Measurements from ENCODE around the gene NDUFA8.
"Not testable (repeated sequence)": the region's sequence is repeated elsewhere in the genome, so short reads cannot be mapped to it uniquely, and the experiment has no call there.

Gene NDUFA8

GRCh38 chr9:122120316-122121071 is 39.1 kb downstream of the NDUFA8 start:
- Histone ChIP-seq H3K4me1 (ENCODE audit: insufficient read depth, low read length) (peaks cover 13% of the 10 kb centered on the region), H3K36me3 (ENCODE audit: insufficient read depth, low read length) (no peaks in the 10 kb centered on the region), H3K27me3 (ENCODE audit: insufficient read depth, low read length) (peaks cover 6% of the 10 kb centered on the region), H3K4me3 (ENCODE audit: low read length) (no peak overlapping the region), H3K9me3 (ENCODE audit: low read length) (no peaks in the 10 kb centered on the region), H2AFZ (ENCODE audit: low read depth, low read length) (no peak overlapping the region)

- Histone ChIP-seq H2AFZ (ENCODE audit: low read depth, low read length) (no peak overlapping the region), H3K36me3 (ENCODE audit: insufficient read depth, low read length) (no peaks in the 10 kb centered on the region), H3K4me3 (ENCODE audit: low read length) (no peak overlapping the region), H3K27me3 (ENCODE audit: insufficient read depth, low read length) (peaks cover 5% of the 10 kb centered on the region), H3K9me3 (ENCODE audit: low read length) (no peaks in the 10 kb centered on the region), H3K4me1 (ENCODE audit: insufficient read depth, low read length) (peaks cover 10% of the 10 kb centered on the region)
Observed at GRCh38 chr9:122119721-122120120, 39.9 kb downstream of the NDUFA8 start.

- peaks cover 10% of the 10 kb centered on the region for H3K4me1 ChIP-seq (ENCODE audit: insufficient read depth, low read length)
- H2AFZ ChIP-seq (ENCODE audit: low read depth, low read length): no peak overlapping the region
- peaks cover 3% of the 10 kb centered on the region for H3K27me3 ChIP-seq (ENCODE audit: insufficient read depth, low read length)
- no peak overlapping the region for H3K4me3 ChIP-seq (ENCODE audit: low read length)
- H3K36me3 ChIP-seq (ENCODE audit: insufficient read depth, low read length): no peaks in the 10 kb centered on the region
- no peaks in the 10 kb centered on the region for H3K9me3 ChIP-seq (ENCODE audit: low read length)
Observed at GRCh38 chr9:122119166-122119521, 40.4 kb downstream of the NDUFA8 start.

GRCh38 chr9:122118343-122119165 is 41.0 kb downstream of the NDUFA8 start:
- Histone ChIP-seq H3K4me1 (ENCODE audit: insufficient read depth, low read length) (peaks cover 12% of the 10 kb centered on the region), H3K27me3 (ENCODE audit: insufficient read depth, low read length) (peaks cover 2% of the 10 kb centered on the region), H3K36me3 (ENCODE audit: insufficient read depth, low read length) (no peaks in the 10 kb centered on the region), H2AFZ (ENCODE audit: low read depth, low read length) (no peak overlapping the region), H3K9me3 (ENCODE audit: low read length) (no peaks in the 10 kb centered on the region), H3K4me3 (ENCODE audit: low read length) (no peak overlapping the region)

- H3K36me3 ChIP-seq (ENCODE audit: insufficient read depth, low read length); H2AFZ ChIP-seq (ENCODE audit: low read depth, low read length); H3K9me3 ChIP-seq (ENCODE audit: low read length); H3K4me3 ChIP-seq (ENCODE audit: low read length); H3K27me3 ChIP-seq (ENCODE audit: insufficient read depth, low read length): not testable (repeated sequence)
- H3K4me1 ChIP-seq (ENCODE audit: insufficient read depth, low read length): peaks cover 16% of the 10 kb centered on the region
Observed at GRCh38 chr9:122117241-122117640, 42.3 kb downstream of the NDUFA8 start.

- no peaks in the 10 kb centered on the region for H3K36me3 ChIP-seq (ENCODE audit: insufficient read depth, low read length)
- peaks cover 2% of the 10 kb centered on the region for H3K27me3 ChIP-seq (ENCODE audit: insufficient read depth, low read length)
- peaks cover 16% of the 10 kb centered on the region for H3K4me1 ChIP-seq (ENCODE audit: insufficient read depth, low read length)
- H2AFZ ChIP-seq (ENCODE audit: low read depth, low read length): no peak overlapping the region
- no peaks in the 10 kb centered on the region for H3K9me3 ChIP-seq (ENCODE audit: low read length)
- no peak overlapping the region for H3K4me3 ChIP-seq (ENCODE audit: low read length)
Observed at GRCh38 chr9:122116448-122117173, 43.0 kb downstream of the NDUFA8 start.

GRCh38 chr9:122116040-122116439 is 43.5 kb downstream of the NDUFA8 start:
- H3K36me3 ChIP-seq (ENCODE audit: insufficient read depth, low read length): no peaks in the 10 kb centered on the region
- peaks cover 16% of the 10 kb centered on the region for H3K4me1 ChIP-seq (ENCODE audit: insufficient read depth, low read length)
- no peak overlapping the region for H2AFZ ChIP-seq (ENCODE audit: low read depth, low read length)
- peaks cover 2% of the 10 kb centered on the region for H3K27me3 ChIP-seq (ENCODE audit: insufficient read depth, low read length)
- no peak overlapping the region for H3K4me3 ChIP-seq (ENCODE audit: low read length)
- H3K9me3 ChIP-seq (ENCODE audit: low read length): no peaks in the 10 kb centered on the region

GRCh38 chr9:122115176-122116035 is 44.2 kb downstream of the NDUFA8 start:
- Histone ChIP-seq H3K36me3 (ENCODE audit: insufficient read depth, low read length) (no peaks in the 10 kb centered on the region), H3K4me3 (ENCODE audit: low read length) (no peak overlapping the region), H3K9me3 (ENCODE audit: low read length) (no peaks in the 10 kb centered on the region), H2AFZ (ENCODE audit: low read depth, low read length) (no peak overlapping the region), H3K4me1 (ENCODE audit: insufficient read depth, low read length) (peaks cover 16% of the 10 kb centered on the region), H3K27me3 (ENCODE audit: insufficient read depth, low read length) (peaks cover 2% of the 10 kb centered on the region)

- no peak overlapping the region for H2AFZ ChIP-seq (ENCODE audit: low read depth, low read length)
- peaks cover 2% of the 10 kb centered on the region for H3K27me3 ChIP-seq (ENCODE audit: insufficient read depth, low read length)
- H3K9me3 ChIP-seq (ENCODE audit: low read length): no peaks in the 10 kb centered on the region
- H3K4me1 ChIP-seq (ENCODE audit: insufficient read depth, low read length): peaks cover 16% of the 10 kb centered on the region
- H3K36me3 ChIP-seq (ENCODE audit: insufficient read depth, low read length): no peaks in the 10 kb centered on the region
- no peak overlapping the region for H3K4me3 ChIP-seq (ENCODE audit: low read length)
Observed at GRCh38 chr9:122113574-122113973, 46.0 kb downstream of the NDUFA8 start.

GRCh38 chr9:122112238-122112637 is 47.3 kb downstream of the NDUFA8 start:
- H3K4me1 ChIP-seq (ENCODE audit: insufficient read depth, low read length): peaks cover 22% of the 10 kb centered on the region
- no peak overlapping the region for H2AFZ ChIP-seq (ENCODE audit: low read depth, low read length)
- no peaks in the 10 kb centered on the region for H3K36me3 ChIP-seq (ENCODE audit: insufficient read depth, low read length)
- peaks cover 8% of the 10 kb centered on the region for H3K27me3 ChIP-seq (ENCODE audit: insufficient read depth, low read length)
- no peaks in the 10 kb centered on the region for H3K9me3 ChIP-seq (ENCODE audit: low read length)
- no peak overlapping the region for H3K4me3 ChIP-seq (ENCODE audit: low read length)

- peaks cover 25% of the 10 kb centered on the region for H3K4me1 ChIP-seq (ENCODE audit: insufficient read depth, low read length)
Observed at GRCh38 chr9:122111413-122112085, 48.0 kb downstream of the NDUFA8 start.

More at GRCh38 chr9:122111413-122112085, 48.0 kb downstream of the NDUFA8 start:
- no peak overlapping the region for H3K4me3 ChIP-seq (ENCODE audit: low read length)
- no peaks in the 10 kb centered on the region for H3K36me3 ChIP-seq (ENCODE audit: insufficient read depth, low read length)
- no peak overlapping the region for H2AFZ ChIP-seq (ENCODE audit: low read depth, low read length)
- H3K27me3 ChIP-seq (ENCODE audit: insufficient read depth, low read length): peaks cover 8% of the 10 kb centered on the region
- H3K9me3 ChIP-seq (ENCODE audit: low read length): no peaks in the 10 kb centered on the region

All from neuron (in vitro differentiated cells).